Stimulated activated CD8-positive, alpha-beta memory T cell treated with anti-CD3 and anti-CD28 coated beads, Interleukin-2, amount 100 ng/mL, for 1 hour (primary cell): ENCODE results near the gene UVSSA.
"Not testable (repeated sequence)": the region's sequence is repeated elsewhere in the genome, so short reads cannot be mapped to it uniquely, and the experiment has no call there.

ENCODE experiments used
- DNase-seq, 2 donors: peaks; one replicate each; pipeline ENCODE4 v3.0.0-alpha.2; 2020; ENCODE audit warnings: low read depth in 2 of 2

UVSSA gene

DNA sequence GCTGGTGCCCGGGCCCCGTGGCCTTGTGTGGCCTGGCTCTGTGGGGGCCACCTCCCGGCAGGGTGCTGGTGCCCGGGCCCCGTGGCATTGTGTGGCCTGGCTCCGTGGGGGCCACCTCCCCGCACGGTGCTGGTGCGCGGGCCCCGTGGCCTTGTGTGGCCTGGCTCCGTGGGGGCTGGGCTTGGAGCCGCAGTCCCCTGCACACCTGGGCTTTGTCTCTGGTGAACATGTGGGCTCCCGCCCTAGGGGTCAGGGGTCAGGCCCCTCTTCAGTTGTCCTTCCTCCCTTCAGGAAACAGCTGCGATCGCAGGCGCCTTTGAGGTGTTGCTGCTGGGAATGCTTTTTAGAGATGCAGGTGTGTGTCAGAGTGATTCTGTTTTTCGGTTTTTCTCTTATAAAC, 17.2 kb downstream of the UVSSA start:
- no peak for DNase-seq

GRCh38 chr4:1364748-1365147, 17.7 kb downstream of the UVSSA start:
- no peak for DNase-seq

DNA sequence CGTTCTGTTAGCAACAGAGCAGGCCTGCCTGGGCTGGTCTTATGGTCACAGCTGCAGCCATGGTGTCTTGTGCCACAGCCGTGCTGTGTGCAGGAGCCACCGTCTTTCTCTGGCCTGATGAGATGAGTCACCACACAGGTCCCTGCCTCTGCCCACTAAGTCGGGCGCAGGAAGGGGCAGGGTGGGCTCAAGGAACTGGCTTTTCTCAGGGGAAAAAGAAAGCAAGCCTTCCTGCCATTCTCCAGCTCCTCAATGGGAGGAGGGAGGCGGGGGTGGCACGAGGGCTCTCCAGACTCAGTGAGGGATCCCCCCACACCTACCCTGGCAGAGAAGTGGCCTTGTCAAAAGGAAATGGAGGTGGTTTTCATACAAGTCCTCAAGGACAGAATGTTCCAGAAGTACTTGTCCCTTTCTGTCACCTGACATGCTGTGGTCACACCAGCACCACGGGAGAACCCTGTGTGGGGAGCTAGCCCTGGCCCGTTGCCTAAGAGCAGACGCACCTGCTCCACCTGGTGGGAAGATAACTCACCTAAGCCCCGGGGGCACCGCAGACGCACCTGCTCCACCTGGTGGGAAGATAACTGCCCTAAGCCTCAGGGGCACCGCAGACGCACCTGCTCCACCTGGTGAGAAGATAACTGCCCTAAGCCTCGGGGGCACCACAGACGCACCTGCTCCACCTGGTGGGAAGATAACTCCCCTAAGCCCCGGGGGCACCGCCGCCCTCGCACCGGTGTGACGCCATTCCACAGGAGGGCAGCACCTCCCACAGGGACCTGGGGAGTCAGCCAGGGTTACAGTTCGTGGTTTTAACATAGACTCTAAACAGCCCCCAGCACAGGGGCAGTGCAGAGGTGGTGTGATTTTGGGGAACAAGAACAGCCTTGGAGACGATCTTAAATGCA, 18.5 kb downstream of the UVSSA start:
- no peak for DNase-seq

- DNase-seq = no peak
Observed at GRCh38 chr4:1366371-1367229, 19.6 kb downstream of the UVSSA start.

GRCh38 chr4:1367230-1367935, 20.4 kb downstream of the UVSSA start:
- DNase-seq = no peak

- no peak for DNase-seq
Observed at GRCh38 chr4:1367936-1368289, 20.9 kb downstream of the UVSSA start.

DNA sequence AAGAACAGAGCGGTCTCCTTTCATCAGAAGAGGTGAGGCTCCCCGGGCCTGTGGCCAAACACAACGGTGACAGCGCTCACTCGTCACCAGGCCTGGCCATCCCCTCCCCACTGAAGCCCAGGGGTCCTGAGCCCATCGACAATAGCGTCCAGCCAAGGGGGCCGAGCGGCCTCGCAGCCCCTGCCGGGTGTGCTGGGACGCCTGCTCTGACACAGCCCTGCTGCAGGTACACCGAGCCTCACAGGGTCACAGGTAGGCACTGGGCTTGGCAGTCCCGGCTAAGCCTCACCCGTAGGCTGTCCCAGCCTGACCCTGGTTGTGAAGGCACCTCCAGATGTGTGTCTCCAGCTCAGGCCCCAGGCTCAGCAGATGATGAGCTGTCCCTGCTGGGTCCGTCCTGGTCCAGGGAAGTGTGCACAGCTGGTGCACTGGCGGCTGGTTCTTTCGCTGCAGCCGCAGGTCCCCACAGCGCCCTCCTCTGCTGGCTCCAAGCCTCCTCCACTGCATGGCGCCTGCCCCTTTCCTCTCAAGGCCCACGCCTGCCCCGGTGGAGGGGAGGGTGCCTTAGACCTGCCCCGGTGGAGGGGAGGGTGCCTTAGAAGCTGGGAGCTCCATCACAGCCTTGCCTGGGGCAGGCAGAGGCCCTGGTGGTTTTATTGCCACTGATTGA, 21.5 kb downstream of the UVSSA start:
- DNase-seq = no peak

- DNase-seq = no peak
Observed at GRCh38 chr4:1369091-1369450, 22.1 kb downstream of the UVSSA start.

DNA sequence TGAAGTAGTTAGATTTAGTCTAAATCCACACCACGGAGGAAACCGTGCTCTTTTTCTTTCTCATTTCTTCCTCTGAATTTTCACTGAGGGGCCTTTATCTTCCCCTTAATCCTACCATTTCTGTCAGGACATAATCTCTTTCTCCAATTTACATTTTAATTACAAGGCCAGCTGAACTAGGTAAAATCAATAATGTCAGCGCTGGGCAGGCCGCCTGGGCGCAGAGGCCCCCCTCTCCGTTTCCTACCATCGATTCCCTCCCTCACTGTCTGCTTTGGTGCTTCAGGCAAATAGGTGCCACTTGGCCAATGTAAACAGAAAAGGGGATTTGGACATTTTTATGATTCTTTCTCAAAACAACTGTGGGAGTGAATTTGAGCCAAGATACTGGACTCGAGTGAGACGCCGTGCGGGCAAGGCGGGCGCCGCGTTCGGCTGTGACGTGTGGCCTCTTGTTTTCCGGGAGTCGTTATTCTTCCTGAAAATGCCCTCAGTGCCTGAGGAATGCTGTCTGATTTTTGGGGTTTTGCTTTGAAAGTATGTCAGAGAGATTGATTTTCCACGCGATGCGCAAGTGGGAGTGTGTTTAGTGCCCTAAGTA, 22.6 kb downstream of the UVSSA start:
- DNase-seq = no peak

DNA sequence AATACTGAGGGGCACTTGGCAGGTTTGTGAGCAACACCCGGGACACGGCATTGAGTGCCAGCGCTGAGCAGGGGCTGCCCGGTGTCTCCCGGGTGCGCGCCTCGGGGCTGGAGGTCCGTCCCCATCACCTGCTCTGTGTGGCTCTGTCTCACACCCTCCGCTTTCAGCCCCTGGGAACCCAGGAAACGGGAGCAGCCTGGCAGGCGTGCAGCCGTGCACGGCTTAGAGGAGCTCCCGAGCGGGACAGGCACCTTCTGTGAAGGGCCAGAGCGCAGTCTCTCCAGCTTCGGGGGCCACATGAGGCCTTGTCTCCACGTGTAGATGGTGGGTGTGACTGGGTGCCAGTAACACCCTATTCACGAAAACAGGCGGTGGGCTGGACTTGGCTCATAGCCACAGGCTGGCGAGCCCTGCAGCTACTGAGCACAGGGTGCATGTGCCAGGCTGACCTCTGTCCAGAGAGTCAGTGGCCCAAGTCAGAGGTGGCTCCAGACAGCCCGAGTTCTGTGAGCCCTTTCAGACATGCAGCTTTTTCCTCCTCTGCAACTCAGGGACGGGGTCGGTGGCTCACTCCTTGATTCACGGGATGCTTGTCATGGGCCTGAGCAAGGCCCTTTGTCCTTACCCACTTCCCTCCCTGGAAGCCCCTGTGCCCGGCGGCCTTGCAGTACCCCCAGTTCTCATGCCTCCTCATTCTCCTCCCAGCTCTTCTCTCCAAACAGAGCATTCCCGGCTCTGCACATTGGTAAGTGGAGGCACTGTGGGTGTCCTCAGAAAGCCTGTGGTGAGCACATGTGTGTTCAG, 23.5 kb downstream of the UVSSA start:
- DNase-seq = no peak

- DNase-seq = no peak
Observed at GRCh38 chr4:1371176-1372165, 24.5 kb downstream of the UVSSA start.

DNA sequence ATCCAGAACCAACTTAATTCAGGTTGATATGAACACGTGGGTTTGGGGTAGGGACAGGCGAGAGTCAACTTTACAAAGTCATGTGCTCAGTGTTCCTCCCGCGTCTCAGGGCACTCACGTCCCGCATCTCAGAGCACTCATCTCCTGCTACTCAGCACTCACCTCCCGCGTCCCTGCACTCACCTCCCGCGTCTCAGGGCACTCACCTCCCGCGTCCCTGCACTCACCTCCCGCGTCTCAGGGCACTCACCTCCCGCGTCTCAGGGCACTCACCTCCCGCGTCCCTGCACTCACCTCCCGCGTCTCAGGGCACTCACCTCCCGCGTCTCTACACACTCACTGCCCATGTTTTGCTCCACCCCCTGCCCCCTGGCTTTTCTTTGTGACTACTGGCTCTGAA, 25.6 kb downstream of the UVSSA start:
- DNase-seq = not testable (repeated sequence)

- DNase-seq = no peak
Observed at GRCh38 chr4:1373892-1374705, 27.1 kb downstream of the UVSSA start.

DNA sequence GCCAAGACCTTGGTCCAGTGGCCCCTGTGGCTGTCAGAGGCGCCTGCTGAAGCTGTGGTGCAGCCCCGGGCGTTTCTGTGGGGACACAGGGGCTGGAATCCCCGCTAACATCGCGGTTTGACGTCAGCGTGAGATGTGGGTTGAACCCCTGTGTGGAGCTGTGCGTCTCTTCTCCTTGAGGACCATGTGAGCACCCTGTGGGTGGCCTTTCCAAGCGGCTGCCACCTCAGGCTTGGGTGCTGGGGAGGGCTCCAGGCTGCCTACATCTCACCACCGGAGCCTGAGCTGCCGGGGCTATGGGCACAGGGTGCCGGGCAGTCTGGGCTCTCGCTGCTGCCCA, 27.7 kb downstream of the UVSSA start:
- no peak for DNase-seq

DNA sequence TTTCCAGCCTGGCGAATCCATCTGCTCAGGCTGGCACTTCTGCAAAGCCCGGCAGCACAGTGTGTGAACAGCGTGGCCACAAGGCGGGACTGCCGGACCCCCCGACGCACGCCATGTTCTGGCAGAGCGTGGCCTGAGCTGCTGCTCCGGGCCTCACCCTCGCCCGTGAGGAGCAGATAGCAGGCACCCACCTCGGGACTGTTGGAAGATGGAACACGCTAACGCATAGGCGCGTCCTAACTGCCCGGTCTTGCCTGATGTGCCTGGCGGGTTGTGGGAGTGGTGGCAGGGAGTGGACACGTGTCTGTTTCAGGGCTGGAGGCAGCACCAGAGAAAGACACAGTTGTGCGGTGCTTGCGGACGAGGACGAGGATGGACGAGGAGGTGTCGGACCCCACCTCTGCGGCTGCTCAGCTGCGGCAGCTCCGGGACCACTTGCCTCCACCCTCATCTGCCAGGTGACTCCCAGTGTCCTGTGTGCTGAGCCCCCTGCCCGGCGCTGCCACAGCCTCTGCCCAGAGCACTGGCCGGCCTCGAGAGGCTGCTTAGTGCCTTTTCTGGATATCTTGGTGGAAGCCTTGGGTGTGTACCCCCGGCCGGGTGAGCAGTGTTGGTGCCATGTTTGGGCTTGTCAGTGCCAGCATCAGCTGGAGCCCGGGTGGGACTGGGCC, 28.2 kb downstream of the UVSSA start:
- no peak for DNase-seq

GRCh38 chr4:1375761-1376322, 28.8 kb downstream of the UVSSA start:
- no peak for DNase-seq

DNA sequence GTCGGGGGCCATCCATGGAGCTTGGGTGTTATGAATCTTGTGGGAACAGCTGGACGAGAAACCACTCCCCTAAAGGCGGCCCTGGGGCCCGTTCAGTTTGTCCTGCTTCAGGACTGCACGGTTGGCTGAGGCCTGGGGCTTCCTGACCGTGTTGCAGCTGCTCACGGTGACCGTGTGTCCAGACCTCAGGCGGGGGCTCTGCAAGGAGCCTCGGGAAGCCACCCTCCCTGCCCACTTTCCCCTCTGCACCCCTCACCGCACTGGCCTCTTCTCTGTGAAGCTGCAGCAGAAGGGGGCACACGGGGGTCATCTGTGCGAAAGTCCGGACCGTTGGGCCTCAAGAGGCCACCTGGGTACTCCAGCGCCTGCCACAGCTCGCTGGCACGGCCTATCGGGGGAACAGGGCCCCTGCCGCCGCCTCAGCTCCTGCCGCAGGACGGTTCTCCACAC, 29.4 kb downstream of the UVSSA start:
- no peak for DNase-seq
